Measurements from ENCODE around the gene WTIP.
A peak's percentile ranks its signal among the peaks of the same experiment; 100 is the strongest.

The WTIP gene

GRCh38 chr19:34479396-34479795 is 2.2 kb upstream of the WTIP start:
- DNase-seq, result no peak

DNA sequence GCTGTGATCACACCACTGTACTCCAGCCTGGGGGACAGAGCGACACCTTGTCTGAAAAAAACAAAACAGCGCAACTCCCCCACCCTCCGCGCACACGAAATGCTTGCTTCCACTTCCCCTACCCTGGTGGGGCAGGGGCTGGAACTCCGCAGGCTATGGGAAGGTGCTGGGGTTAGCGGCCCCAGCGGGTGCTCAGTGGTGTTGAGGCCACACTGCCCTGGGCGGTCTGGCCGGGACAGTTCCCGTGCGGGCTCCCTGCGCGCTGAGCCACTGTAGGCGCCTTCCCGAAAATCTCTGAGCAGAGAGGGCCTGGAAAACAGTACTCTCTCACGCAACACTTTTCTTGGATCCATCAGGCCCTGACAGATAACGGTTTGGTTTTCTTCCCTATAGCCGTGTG is 1.1 kb upstream of the WTIP start:
- no peak for DNase-seq

- DNase-seq, result peak; percentile 31
Measured at GRCh38 chr19:34481861-34482379, 362 bp downstream of the WTIP start.

DNA sequence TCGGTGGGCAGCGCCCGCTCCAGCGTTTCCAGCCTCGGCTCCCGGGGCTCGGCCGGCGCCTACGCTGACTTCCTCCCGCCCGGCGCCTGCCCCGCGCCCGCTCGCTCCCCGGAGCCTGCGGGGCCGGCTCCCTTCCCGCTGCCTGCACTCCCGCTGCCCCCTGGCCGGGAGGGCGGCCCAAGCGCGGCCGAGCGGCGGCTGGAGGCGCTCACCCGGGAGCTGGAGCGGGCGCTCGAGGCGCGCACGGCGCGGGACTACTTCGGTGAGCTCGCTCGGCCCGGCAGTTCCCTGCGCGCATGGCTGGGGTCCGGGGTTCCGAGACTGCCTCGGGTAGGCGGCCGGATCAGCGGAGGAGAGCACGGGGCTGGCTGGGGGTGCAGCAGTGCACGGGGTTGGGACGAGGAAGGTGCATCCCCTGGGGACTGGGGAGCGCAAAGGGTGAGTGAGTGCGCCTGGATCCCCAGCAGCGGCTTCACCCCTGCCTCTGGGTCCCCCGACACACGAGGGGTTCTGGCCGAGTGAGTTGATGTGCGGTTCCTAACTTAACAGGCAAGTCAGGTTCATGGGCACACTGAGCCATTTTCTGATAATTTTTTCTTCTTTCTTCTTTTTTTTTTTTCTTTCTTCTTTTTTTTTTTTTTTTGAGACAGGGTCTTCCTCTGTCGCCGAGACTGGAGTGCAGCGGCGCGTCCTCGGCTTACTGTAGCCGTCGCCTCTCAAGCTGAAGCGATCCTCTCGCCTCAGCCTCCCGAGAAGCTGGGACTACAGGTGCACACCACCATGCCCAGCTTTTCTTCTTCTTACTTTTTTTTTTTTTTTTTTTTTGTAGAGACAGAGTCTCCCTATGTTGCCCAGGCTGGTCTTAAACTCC is 1.1 kb downstream of the WTIP start:
- DNase-seq, result peak; percentile 31

DNA sequence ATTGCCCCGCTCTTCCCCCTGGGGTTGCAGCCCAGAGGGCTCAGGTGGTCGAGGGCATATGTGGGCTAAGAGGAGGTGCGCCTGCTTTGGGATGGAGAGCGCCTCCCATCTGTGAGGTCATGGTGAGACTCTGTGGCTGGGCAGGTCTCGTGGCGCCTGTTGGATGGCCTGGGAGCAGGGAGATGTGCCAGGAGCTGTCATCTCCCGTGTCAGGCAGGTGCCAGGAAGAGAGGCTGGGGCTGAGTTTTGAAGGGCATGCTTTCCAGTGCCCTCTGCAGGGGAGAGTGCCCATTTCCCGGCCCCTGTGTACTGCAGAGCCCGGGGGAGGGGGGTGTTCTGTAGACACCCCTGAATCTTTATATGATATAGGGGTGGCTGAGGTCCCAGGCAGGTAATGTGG is 2.8 kb downstream of the WTIP start:
- no peak for DNase-seq

GRCh38 chr19:34485831-34486230 is 4.3 kb downstream of the WTIP start:
- no peak for DNase-seq

GRCh38 chr19:34487651-34488051 is 6.1 kb downstream of the WTIP start:
- no peak for DNase-seq

DNA sequence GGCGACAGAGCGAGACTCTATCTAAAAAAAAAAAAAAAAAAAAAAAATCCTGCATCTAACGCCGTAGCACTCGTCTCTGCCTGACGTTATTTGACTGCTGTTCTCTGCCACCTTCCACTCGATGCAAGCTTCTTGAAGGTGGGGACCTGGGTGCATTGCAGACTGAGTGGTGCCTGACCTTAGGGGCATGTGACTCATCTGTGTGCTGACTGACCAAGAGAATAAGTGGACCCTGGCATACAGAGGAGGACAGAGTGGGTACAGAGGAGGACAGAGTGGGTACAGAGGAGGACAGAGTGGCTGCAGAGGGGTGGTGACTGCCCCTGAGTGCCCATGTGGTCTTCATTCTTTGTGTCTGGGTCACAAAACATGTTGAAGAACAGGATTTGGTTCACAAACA is 7.6 kb downstream of the WTIP start:
- DNase-seq, result no peak

- no peak for DNase-seq
Measured at GRCh38 chr19:34490141-34490766, 8.7 kb downstream of the WTIP start.

GRCh38 chr19:34493038-34493648 is 11.6 kb downstream of the WTIP start:
- no peak for DNase-seq

DNA sequence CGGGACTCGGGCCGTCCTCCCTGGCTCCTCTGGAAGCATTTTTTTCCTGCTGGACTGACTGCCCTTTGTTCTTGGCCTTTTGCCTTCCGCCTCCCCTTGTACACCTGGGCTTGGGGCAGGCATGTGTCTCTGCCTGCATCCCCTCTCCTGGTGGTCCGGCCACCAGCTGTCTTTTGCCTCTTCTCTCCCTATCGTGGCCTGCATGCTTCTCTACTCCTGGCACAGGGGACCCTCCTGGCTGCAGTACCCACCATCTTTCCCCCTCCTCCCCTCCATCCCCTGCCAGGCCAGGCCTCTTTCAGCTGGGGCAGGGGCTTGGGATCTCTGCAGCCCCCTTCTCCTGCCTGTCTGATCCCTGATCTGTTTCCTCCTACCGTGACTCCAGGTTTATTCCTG is 12.1 kb downstream of the WTIP start:
- DNase-seq, result no peak

GRCh38 chr19:34494601-34495000 is 13.0 kb downstream of the WTIP start:
- no peak for DNase-seq

DNA sequence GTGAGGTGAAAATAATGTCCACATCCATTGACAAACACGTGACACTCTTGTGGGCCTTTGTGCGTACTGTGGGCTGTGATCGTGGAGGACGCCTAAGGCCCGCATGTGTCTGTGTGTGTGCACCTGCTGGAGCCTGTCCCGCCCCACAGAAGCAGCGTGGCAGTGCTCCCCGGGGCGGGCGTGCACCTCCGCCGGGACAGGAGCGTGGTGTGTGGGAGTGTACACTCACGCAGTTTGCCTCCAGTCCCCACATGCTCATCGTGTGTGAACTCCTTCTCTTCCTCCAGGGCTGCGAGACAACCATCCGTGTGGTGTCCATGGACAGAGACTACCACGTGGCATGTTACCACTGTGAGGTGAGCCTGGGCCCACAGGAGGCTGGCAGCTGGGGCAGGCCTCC is 13.9 kb downstream of the WTIP start:
- DNase-seq, result no peak

- no peak for DNase-seq
Measured at GRCh38 chr19:34497112-34497805, 15.7 kb downstream of the WTIP start.

GRCh38 chr19:34499155-34499834 is 17.7 kb downstream of the WTIP start:
- no peak for DNase-seq

- DNase-seq, result peak; percentile 48
Measured at GRCh38 chr19:34500656-34501120, 19.1 kb downstream of the WTIP start.

- peak; percentile 90 for DNase-seq
Measured at GRCh38 chr19:34501339-34502320, 20.1 kb downstream of the WTIP start.

GRCh38 chr19:34502582-34503411 is 21.2 kb downstream of the WTIP start:
- DNase-seq, result no peak

GRCh38 chr19:34503531-34504272 is 22.1 kb downstream of the WTIP start:
- DNase-seq, result no peak
